ENCODE results near the gene PLGLB1. TPM values are rescaled to one million over a fixed set of nuclear protein-coding genes. Genes with fewer than 3 reads are reported as not detected.
"Not testable (repeated sequence)": the region's sequence is repeated elsewhere in the genome, so short reads cannot be mapped to it uniquely, and the experiment has no call there.

The PLGLB1 gene
- total RNA-seq, 4 donors from 2014 or later = 2.3 to 10.0 (median 5.0) TPM

GRCh38 chr2:87023988-87024615, 2.5 kb upstream of the PLGLB1 start:
- WGBS, 2 donors = 65 to 70% methylated on average over 3 to 5 of the region's 8 CpGs

GRCh38 chr2:87021043-87021442, 601 bp downstream of the PLGLB1 start:
- H3K4me1 ChIP-seq; H3K27ac ChIP-seq; H3K27me3 ChIP-seq; H3K36me3 ChIP-seq; H3K4me3 ChIP-seq (replicated peaks in 1 of 3); H3K9me3 ChIP-seq; intact Hi-C loops (cut with DNase I); DNase-seq: not testable (repeated sequence)
- no CpG with 5 or more reads among the region's 8 CpGs for WGBS, 2 donors

More at GRCh38 chr2:87023988-87024615, 2.5 kb upstream of the PLGLB1 start:
- intact Hi-C loops (cut with DNase I); DNase-seq; H3K27ac ChIP-seq; H3K36me3 ChIP-seq; H3K4me1 ChIP-seq; H3K4me3 ChIP-seq (replicated peaks in 1 of 3); H3K9me3 ChIP-seq; H3K27me3 ChIP-seq: not testable (repeated sequence)

- 100% methylated on average over 5 of the region's 9 CpGs; no CpG with 5 or more reads in 1 of the 2 donors for WGBS, 2 donors
- H3K9me3 ChIP-seq; H3K4me1 ChIP-seq; H3K36me3 ChIP-seq; H3K27ac ChIP-seq; H3K4me3 ChIP-seq (replicated peaks in 1 of 3); H3K27me3 ChIP-seq; intact Hi-C loops (cut with DNase I); DNase-seq: not testable (repeated sequence)
Observed at GRCh38 chr2:87019053-87019452, 2.6 kb downstream of the PLGLB1 start.

- H3K27ac ChIP-seq; DNase-seq; H3K4me3 ChIP-seq (replicated peaks in 1 of 3); intact Hi-C loops (cut with DNase I); H3K9me3 ChIP-seq; H3K4me1 ChIP-seq; H3K36me3 ChIP-seq; H3K27me3 ChIP-seq: not testable (repeated sequence)
- WGBS, 2 donors = 80% methylated on average over 2 of the region's 9 CpGs; no CpG with 5 or more reads in 1 of the 2 donors
Observed at GRCh38 chr2:87014489-87015169, 7.0 kb downstream of the PLGLB1 start.

- DNase-seq; intact Hi-C loops (cut with DNase I): not testable (repeated sequence)
- WGBS, 2 donors = no CpG with 5 or more reads among the region's 2 CpGs
Observed at GRCh38 chr2:87004398-87004797, 17.2 kb downstream of the PLGLB1 start.

More at GRCh38 chr2:87004398-87004797, 17.2 kb downstream of the PLGLB1 start:
- not testable (repeated sequence) for H3K9me3 ChIP-seq; H3K27me3 ChIP-seq; H3K4me3 ChIP-seq (replicated peaks in 1 of 3); H3K4me1 ChIP-seq; H3K27ac ChIP-seq; H3K36me3 ChIP-seq

Small RNA genes within 50 kb of the gene (small RNA-seq; reads per million reads assigned to genes)
- not detected for gene AC125232.1

Other genes with a start within 250 kb of the PLGLB1 start
- 1 to 10 TPM; 1.2 to 4.3 (median 2.3) TPM for gene CD8A, start 230.9 kb downstream of the PLGLB1 start, total RNA-seq
- gene CD8B, start 160.0 kb downstream of the PLGLB1 start, total RNA-seq = 1 to 10 TPM in 2 of 4 donors, under 1 TPM in 1, not detected in 1; 0.54 to 4.6 (median 3.5) TPM
- gene RGPD1, start 79.7 kb downstream of the PLGLB1 start, total RNA-seq = 1 to 10 TPM in 2 of 4 donors, not detected in 2; 2.2 to 6.0 TPM

Data from thyroid gland (tissue), 4 donors.